Measurements from ENCODE around the gene UBE2F.

DNA sequence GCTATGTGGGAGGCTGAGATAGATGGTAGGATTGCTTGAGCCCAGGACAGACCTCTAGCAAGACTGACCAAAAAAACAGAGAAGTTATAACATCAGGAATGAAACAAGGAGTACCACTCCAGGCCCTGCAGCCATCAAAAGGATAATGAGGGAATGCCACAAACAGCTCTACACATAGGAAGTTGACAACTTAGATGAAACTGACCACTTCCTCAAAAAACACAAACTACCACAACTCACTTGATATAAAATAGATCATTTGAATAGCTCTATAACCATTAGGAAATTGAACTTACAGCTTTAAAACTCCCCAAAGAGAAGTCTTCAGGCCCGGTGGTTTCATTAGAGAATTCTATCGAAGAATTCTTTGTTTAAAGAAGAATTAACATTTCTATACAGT, 120.4 kb downstream of the UBE2F start:
- TF ChIP-seq, protein P1, sequence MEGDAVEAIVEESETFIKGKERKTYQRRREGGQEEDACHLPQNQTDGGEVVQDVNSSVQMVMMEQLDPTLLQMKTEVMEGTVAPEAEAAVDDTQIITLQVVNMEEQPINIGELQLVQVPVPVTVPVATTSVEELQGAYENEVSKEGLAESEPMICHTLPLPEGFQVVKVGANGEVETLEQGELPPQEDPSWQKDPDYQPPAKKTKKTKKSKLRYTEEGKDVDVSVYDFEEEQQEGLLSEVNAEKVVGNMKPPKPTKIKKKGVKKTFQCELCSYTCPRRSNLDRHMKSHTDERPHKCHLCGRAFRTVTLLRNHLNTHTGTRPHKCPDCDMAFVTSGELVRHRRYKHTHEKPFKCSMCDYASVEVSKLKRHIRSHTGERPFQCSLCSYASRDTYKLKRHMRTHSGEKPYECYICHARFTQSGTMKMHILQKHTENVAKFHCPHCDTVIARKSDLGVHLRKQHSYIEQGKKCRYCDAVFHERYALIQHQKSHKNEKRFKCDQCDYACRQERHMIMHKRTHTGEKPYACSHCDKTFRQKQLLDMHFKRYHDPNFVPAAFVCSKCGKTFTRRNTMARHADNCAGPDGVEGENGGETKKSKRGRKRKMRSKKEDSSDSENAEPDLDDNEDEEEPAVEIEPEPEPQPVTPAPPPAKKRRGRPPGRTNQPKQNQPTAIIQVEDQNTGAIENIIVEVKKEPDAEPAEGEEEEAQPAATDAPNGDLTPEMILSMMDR (IDR thresholded peaks at IDR 0.05; ENCODE audit: poor library complexity), result no peak
- TF ChIP-seq EZH2phosphoT487 (IDR thresholded peaks at IDR 0.05; ENCODE audit: low read depth, severe bottlenecking, unreplicated experiment) (no peak), EZH2 (IDR thresholded peaks at IDR 0.05; ENCODE audit: borderline replicate concordance) (no peak)
